GM21528 (cell line): ENCODE data around the gene IGIP.

ENCODE experiments used
- ATAC-seq: cut with Tn5 transposase; IDR thresholded peaks from one replicate; pipeline ENCODE4 v1.9.1; 2021; ENCODE audit warnings: mild to moderate bottlenecking, moderate library complexity; ENCODE audit not compliant: unreplicated experiment, low FRiP score

The IGIP gene

DNA sequence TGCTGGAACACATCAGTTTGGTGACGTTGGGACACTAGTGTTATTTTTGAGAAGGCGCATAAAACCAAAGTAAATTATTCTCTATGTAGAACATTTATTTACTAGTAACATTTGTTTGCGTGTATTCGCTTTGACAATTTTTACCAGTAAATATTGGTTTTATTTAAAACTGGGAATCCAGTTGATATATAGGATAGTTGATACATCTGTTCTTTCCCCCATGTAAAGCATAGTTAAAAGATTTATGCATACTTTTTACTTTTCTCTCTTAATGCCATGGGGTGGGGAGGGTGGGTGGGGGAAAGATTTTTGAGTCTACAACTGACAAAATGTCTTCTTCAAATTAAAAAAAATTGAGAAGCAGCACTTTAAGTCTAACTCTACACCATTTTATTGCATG lies at the start of gene IGIP:
IGIP (plus strand) TSS at position 301 of the 400 bp plus-strand sequence. CDS start 2,540 bp downstream, outside the sequence.
- ATAC-seq = no peak

GRCh38 chr5:140076142-140076541 lies 49.6 kb upstream of the IGIP start:
- ATAC-seq = no peak

DNA sequence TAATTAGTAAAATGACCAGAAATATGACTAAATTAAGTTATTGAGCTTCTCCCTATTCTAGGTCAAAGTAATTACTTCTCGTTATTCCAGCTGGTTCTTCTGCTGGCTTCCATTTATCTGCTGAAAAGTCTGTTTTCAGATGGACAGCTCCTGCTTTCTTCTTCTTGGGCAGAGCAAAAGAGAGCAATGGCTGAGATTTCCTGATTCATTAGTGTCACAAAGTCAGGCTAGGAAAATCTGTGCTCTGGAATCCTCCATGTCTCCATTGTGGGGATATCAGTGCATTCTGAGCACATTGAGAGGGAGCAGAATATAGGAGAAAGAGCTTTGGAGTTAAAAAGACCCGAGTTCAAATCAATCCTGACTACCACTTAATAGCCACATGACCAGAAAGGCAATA lies 48.9 kb upstream of the IGIP start:
- ATAC-seq = no peak

- ATAC-seq = no peak
Observed at GRCh38 chr5:140083120-140083519, 42.6 kb upstream of the IGIP start.

GRCh38 chr5:140083650-140084049 lies 42.1 kb upstream of the IGIP start:
- no peak for ATAC-seq

- no peak for ATAC-seq
Observed at GRCh38 chr5:140084541-140084940, 41.2 kb upstream of the IGIP start.

DNA sequence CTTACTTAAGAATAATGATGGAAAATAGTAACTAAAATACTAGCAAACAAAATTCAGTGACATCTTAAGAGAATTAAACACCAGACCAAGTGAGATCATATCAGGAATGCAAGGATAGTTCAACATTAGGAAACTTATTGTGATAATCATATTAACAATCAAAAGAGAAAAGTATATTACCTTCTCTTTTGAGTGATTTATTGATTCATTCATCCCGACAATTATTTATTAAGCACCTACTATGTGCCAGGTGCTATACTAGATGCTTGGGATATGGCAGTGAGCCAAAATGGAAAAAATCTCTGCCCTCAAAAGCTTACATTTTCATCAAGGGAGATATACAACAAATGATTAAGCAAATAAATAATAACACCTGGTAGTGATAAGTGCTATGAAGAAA lies 35.5 kb upstream of the IGIP start:
- ATAC-seq = no peak

DNA sequence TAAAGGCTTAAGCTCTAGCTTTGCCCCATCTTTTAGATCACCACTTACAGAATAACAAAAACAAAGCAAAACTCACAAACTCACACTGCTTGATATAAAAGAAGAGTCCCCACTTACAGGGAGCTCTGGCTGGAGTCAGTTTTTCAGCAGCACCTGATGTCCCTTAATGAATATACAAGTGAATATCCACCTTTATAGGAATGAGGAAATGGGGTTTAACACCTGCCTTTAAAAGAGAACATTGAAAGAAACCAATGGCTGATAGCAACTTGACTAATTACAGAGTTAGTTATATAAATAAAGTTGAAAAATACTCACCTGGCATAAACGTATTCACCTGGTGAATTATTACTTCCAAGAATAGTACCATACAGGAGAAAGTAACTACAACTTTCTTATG lies 32.6 kb upstream of the IGIP start:
- no peak for ATAC-seq

GRCh38 chr5:140093866-140094265 lies 31.9 kb upstream of the IGIP start:
- no peak for ATAC-seq

DNA sequence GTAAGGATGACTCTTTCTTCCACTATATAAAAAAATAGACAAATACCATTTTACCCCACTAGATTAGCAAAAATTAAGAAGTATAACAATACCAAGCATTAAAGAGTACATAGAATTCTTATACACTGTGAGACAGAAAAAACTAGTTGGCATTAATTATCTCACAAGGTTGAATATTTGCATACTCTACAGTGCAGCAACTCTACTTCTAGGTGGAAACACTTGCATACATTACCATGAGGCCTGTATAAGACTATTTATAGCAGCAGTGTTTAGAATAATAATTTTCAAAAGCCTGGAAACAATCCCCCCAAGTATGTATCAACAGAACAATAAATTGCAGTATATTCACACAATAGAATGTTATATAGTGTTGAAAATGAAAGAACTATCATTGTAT lies 30.8 kb upstream of the IGIP start:
- ATAC-seq = no peak

- ATAC-seq = no peak
Observed at GRCh38 chr5:140101179-140101578, 24.6 kb upstream of the IGIP start.

GRCh38 chr5:140103154-140103553 lies 22.6 kb upstream of the IGIP start:
- ATAC-seq = no peak

DNA sequence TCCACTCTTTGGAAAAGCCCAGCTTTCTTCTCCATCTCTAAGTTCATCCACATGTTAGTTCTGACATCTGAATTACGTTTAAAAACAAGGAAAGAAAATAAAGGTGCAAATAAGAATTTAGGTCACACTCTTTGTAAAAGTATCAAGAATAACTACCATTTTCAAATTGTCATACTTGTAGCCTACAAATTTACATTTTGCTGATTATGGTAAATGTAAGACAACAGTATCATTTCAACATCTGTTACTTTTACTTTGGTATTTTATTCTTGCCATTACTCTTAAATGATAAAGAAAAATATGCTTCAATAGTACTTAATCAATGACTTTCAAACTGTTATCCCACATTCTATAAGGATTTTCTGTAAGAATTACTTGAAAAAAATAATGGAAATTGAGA lies 21.6 kb upstream of the IGIP start:
- no peak for ATAC-seq

DNA sequence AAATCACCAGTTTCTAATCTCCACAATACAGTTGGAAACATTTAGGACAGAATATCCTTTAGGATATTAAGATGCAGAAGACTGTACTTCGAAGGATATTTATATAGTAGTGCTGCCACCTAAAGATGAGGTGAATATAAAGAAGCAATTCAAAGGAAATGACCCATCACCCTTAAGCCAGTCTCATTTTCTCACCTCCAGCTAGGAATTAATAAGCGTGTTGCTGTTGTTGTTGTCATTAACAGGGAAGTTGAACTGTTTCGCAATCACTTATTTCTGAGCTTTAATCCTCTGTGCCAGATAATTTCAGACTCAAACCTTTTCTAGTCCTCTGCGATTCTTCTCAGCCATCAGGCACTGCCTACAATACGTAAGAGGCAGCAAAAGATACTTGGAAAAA lies 19.6 kb upstream of the IGIP start:
- no peak for ATAC-seq

DNA sequence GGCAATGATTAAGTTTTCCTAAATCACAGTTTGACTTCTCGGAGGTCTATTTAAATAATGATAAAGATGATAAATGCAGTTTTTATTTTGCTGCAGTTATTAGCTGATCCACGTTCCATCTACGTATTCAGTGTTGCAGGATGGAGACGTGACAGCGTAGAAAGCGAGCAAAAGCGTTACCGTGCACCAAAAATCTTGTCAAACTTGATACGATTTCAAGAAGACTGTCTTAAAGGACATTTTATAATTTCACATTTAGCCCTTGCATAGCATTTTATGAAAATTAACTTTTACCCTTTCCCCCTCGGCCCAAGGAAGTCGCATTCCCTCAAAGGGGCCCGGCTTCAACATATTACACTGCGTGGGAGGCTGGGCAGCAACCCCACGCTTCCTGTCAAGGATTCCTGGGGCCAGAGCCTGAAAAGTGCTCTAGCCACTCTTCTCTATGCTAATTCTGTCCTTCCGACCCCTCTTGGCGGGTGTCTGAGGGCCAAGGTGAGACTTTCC lies 18.9 kb upstream of the IGIP start:
- ATAC-seq = no peak

- peak; percentile 90 for ATAC-seq
Observed at GRCh38 chr5:140107312-140108092, 18.2 kb upstream of the IGIP start.

DNA sequence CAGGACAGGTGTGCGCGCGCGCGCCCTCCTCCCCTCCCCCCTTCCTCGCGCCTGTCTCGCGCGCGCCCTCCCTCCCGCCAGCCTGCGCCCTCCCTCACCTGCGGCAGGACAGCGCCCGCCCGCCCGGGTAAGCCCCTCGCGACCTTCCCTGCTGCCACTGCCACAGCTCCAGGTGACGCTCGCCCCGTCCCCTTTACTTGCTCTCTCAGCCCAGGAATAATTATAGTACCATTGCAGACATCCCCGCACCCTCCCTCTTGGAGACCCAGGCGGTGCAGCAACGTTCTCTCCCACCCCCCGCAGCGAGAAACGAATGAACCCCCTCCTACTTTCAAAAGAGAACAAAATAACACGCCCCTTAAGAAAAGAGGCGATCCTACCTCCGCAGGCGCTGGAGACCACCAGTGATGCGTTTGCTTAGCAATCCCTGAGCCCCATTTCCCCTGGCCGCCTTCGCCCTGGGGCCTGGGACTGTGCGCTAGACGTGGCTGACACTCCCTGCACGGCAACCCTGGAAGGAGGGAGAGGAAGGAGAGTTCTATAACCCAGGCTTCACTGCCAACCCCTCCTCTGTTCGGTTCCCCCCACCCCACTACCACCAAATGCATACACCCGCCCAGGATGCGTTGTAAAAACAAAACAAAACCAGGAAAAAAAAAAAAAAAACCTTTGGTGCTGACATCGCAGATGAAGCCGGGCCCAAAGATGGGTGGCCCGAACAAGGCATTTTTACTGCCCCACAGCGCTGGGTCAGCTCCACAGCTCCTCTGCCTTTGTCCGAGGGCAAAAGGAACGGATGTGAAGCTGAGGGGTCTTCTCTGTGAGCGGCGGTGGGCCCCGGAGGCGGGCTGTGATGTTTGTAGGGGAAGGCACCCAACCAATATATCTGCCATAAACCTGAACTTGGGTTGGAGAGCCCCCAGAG lies 17.4 kb upstream of the IGIP start:
- ATAC-seq = no peak

- ATAC-seq = no peak
Observed at GRCh38 chr5:140109018-140109758, 16.5 kb upstream of the IGIP start.

DNA sequence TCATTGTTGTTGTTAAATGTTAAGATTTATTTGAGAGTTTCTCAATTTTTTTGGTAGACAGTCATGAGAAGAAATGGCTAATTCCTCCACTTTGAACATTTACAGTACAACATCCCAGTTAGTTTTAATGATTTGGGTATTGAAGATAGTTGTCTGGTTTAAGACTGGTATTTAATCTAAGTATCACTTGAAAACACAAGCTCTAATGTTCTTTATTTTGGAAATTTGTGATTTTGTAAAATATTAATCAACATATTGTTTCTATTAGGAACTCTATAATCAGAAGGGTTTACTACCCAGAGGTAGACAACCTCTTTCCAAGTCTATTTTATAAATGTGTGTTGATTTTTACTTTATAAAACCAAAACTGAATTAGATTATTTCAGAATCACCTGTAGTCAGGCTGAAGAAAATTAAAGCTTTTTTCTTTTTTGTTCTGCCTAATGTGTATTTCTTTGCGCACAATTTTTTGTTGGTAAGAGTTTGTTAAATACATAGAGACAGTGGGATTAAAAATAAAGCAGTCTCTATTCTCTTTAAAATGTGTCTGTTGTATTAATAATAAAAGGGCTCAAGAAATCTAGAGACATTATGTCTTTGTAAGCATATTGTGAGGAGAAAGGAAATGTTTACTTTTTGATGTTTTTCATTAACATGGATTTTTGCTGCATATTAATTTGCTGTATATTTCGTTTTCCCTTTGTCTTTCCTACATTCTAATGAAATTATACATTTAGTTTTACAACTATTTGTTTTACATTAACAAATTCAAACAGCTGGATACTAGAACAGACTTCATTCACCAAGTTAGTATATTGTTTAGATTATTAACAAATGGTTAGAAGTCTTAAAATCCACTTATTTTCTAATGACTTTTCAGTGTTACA lies 15.7 kb upstream of the IGIP start:
- no peak for ATAC-seq

DNA sequence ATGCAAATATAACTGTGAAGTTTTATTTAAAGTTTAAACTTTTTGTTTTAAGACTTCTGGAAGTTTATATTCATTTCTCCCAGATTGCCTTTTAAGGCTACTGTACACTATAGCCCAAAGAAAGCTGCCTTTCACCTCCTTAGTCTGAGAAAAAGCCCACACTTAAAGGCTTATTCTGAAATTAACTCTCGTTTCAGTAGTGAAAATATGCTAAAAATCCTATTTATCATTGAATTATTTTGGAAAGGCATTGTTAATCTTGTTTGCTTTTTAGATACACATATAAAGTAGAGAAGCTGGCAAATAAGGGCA lies 15.1 kb upstream of the IGIP start:
- no peak for ATAC-seq
